Activated B cell treated with CpG ODN at 0.5 μM for 24 hours (primary cell): ENCODE results near the gene RAPGEF2. TPM values are rescaled to one million over a fixed set of nuclear protein-coding genes. Genes with fewer than 3 reads are reported as not detected.
A peak's percentile ranks its signal among the peaks of the same experiment; 100 is the strongest.

Experiments used
- ATAC-seq: fragments of 200-7000 bp; cut with Tn5 transposase; one replicate; pipeline ENCODE4 v1.10.0; 2021; ENCODE audit warnings: low read depth, mild to moderate bottlenecking, moderate library complexity
- CTCF ChIA-PET: fragments of 350-600 bp; sonication (Branson Sonifier 250); formaldehyde crosslinking; loops from one replicate; lab custom pipeline; 2021; ENCODE audit warnings: antibody characterized with exemption; lab: Charles Lee
- POLR2A ChIA-PET: fragments of 350-600 bp; sonication (Branson Sonifier 250); formaldehyde crosslinking; loops from one replicate; lab custom pipeline; 2021; ENCODE audit warnings: antibody characterized with exemption; lab: Charles Lee
- DNase-seq: peaks from one replicate; pipeline ENCODE4 v3.0.0; 2022
- H3K27ac Mint-ChIP-seq: one replicate; pipeline ENCODE4 v1.8.0; 2020; ENCODE audit warnings: mixed read lengths
- H3K27me3 Mint-ChIP-seq: one replicate; pipeline ENCODE4 v1.8.0; 2021; ENCODE audit warnings: mixed read lengths
- H3K36me3 Mint-ChIP-seq: one replicate; pipeline ENCODE4 v1.8.0; 2021; ENCODE audit warnings: low read depth, mixed read lengths
- H3K4me1 Mint-ChIP-seq: one replicate; pipeline ENCODE4 v1.8.0; 2021; ENCODE audit warnings: mixed read lengths
- H3K4me3 Mint-ChIP-seq: one replicate; pipeline ENCODE4 v1.8.0; 2020; ENCODE audit warnings: mild to moderate bottlenecking, mixed read lengths
- H3K9me3 Mint-ChIP-seq: one replicate; pipeline ENCODE4 v1.8.0; 2020; ENCODE audit warnings: mixed read lengths
- CTCF ChIP-seq: fragments of 200-600 bp; IDR thresholded peaks from one replicate; pipeline ENCODE4 v1.8.0; 2022; ENCODE audit warnings: antibody characterized with exemption, mild to moderate bottlenecking
- intact Hi-C: fragments of 100-400 bp; cut with micrococcal nuclease; formaldehyde crosslinking; loops from one replicate; pipeline ENCODE4 v1.15.1; 2024
- total RNA-seq: library from RNA; stranded (reverse); gene quantifications from 2 replicates; pipeline ENCODE4 v1.2.3, GENCODE V29; 2022

RAPGEF2 gene
- total RNA-seq, 1 donor from 2014 or later, result 22.9 TPM

- CTCF ChIA-PET, result no interaction called here
- POLR2A ChIA-PET, result no interaction called here
- Mint-ChIP-seq H3K27me3 (peaks cover 5% of the 10 kb centered on the region), H3K9me3 (no peaks in the 10 kb centered on the region), H3K36me3 (no peaks in the 10 kb centered on the region), H3K4me1 (no peaks in the 10 kb centered on the region), H3K27ac (no peak overlapping the region), H3K4me3 (no peak overlapping the region)
- no peak for TF ChIP-seq CTCF
- ATAC-seq (no peak), DNase-seq (no peak)
- intact Hi-C loops, result no loop called here
Measured at GRCh38 chr4:159096434-159096833, 6.4 kb upstream of the RAPGEF2 start.

- H3K9me3 Mint-ChIP-seq, result no peaks in the 10 kb centered on the region
- ChIA-PET POLR2A (no interaction called here), CTCF (no interaction called here)
- H3K4me1 Mint-ChIP-seq, result peaks cover 4% of the 10 kb centered on the region
- no peak for TF ChIP-seq CTCF
- intact Hi-C loops, result no loop called here
- peaks cover 5% of the 10 kb centered on the region for H3K27me3 Mint-ChIP-seq
- no peak overlapping the region for H3K27ac Mint-ChIP-seq
- H3K36me3 Mint-ChIP-seq, result no peaks in the 10 kb centered on the region
- DNase-seq, result no peak
- ATAC-seq, result no peak
- no peak overlapping the region for H3K4me3 Mint-ChIP-seq
Measured at GRCh38 chr4:159097144-159097543, 5.7 kb upstream of the RAPGEF2 start.

- intact Hi-C loops, result no loop called here
- Mint-ChIP-seq H3K9me3 (no peaks in the 10 kb centered on the region), H3K36me3 (no peaks in the 10 kb centered on the region), H3K4me1 (peaks cover 6% of the 10 kb centered on the region), H3K4me3 (no peak overlapping the region), H3K27ac (no peak overlapping the region), H3K27me3 (peaks cover 5% of the 10 kb centered on the region)
- CTCF ChIA-PET, result no interaction called here
- no peak for ATAC-seq
- no peak for TF ChIP-seq CTCF
- DNase-seq, result no peak
- POLR2A ChIA-PET, result no interaction called here
Measured at GRCh38 chr4:159097785-159098184, 5.1 kb upstream of the RAPGEF2 start.

DNA sequence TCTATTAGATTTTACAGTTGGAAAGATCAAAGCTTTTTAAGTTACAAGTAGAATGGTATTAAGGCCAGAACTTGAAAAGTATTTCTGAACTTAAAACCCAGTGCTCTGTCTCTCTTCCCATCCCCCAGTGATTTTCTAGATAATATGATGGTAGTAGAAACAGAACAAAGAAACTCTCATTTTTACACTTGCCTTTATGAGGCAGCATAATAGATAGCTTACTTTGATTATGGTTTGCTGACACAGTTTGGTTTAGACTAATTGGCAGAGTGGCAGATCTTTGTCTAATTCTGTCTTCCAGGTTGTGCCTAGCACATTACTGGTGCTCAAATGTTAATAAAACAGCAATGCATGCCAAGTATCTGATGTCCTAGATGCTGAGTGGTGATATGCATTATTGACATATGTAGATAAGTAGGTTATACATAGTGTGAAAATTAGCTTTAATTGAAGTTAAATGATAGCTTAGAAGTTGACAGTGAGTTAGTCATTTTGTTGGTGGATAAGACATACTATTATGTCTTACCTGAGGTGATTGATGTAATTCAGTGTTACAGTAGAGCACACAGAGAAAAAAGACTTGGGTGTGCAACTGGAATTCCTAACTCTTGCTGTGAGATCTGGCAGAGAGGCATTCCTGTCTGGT, 4.3 kb upstream of the RAPGEF2 start:
- DNase-seq, result no peak
- Mint-ChIP-seq H3K4me3 (no peak overlapping the region), H3K27me3 (peaks cover 5% of the 10 kb centered on the region), H3K9me3 (no peaks in the 10 kb centered on the region), H3K4me1 (peaks cover 6% of the 10 kb centered on the region), H3K27ac (no peak overlapping the region), H3K36me3 (no peaks in the 10 kb centered on the region)
- TF ChIP-seq CTCF, result no peak
- no peak for ATAC-seq
- intact Hi-C loops, result no loop called here
- ChIA-PET CTCF (no interaction called here), POLR2A (no interaction called here)

GRCh38 chr4:159101988-159102621, 774 bp upstream of the RAPGEF2 start:
- ATAC-seq (no peak), DNase-seq (no peak)
- H3K4me1 Mint-ChIP-seq, result peaks cover 32% of the 10 kb centered on the region
- no peak for TF ChIP-seq CTCF
- H3K27ac Mint-ChIP-seq, result peak overlapping the region; percentile 43
- no peaks in the 10 kb centered on the region for H3K36me3 Mint-ChIP-seq
- POLR2A ChIA-PET, result interaction anchor here (0.5 to 1.3 kb wide), 2 partner anchors 46 to 431 kb away, joined by 3 to 4 read pairs; partner anchors contain the start of gene C4orf46
- H3K9me3 Mint-ChIP-seq, result no peaks in the 10 kb centered on the region
- intact Hi-C loops, result loop anchor here (1.0 to 2.0 kb wide), 3 partner anchors 25 to 379 kb away; partner anchors contain the start of gene PPID
- CTCF ChIA-PET, result no interaction called here
- H3K27me3 Mint-ChIP-seq, result peaks cover 5% of the 10 kb centered on the region
- peak overlapping the region; percentile 82 for H3K4me3 Mint-ChIP-seq
